ENCODE measurements around the gene ARHGEF11.

DNA sequence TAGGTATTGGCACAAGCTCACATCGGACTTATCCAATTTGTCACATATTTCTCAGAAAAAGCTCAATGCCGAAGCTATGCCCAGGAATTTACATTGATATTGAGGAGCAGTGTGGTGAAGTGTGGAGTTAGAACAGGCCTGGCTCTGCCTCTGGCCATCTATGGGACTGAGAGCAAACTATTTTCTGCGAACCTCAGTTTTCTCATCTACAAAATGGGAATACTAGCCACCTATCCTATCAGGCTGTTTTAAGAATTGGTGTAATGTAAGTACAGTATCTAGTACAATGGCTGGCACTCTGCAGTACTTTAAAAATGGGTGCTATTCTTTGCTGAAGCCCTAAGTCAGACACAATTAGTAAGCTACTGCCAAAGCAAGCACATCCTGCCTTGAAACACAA, 47.2 kb downstream of the ARHGEF11 start:
- no peak for TF ChIP-seq EZH2 (IDR thresholded peaks at IDR 0.05; ENCODE audit: borderline replicate concordance)
- TF ChIP-seq, protein P1, sequence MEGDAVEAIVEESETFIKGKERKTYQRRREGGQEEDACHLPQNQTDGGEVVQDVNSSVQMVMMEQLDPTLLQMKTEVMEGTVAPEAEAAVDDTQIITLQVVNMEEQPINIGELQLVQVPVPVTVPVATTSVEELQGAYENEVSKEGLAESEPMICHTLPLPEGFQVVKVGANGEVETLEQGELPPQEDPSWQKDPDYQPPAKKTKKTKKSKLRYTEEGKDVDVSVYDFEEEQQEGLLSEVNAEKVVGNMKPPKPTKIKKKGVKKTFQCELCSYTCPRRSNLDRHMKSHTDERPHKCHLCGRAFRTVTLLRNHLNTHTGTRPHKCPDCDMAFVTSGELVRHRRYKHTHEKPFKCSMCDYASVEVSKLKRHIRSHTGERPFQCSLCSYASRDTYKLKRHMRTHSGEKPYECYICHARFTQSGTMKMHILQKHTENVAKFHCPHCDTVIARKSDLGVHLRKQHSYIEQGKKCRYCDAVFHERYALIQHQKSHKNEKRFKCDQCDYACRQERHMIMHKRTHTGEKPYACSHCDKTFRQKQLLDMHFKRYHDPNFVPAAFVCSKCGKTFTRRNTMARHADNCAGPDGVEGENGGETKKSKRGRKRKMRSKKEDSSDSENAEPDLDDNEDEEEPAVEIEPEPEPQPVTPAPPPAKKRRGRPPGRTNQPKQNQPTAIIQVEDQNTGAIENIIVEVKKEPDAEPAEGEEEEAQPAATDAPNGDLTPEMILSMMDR (IDR thresholded peaks at IDR 0.05; ENCODE audit: poor library complexity) = no peak
- TF ChIP-seq EZH2phosphoT487 (IDR thresholded peaks at IDR 0.05; ENCODE audit: low read depth, severe bottlenecking, unreplicated experiment) = no peak

Data from hepatocyte (in vitro differentiated cells).